Measurements from ENCODE around the gene HAO2. TPM values are rescaled to one million over a fixed set of nuclear protein-coding genes. Genes with fewer than 3 reads are reported as not detected.

HAO2 gene
- total RNA-seq, 1 donor from 2014 or later = 0.27 TPM

DNA sequence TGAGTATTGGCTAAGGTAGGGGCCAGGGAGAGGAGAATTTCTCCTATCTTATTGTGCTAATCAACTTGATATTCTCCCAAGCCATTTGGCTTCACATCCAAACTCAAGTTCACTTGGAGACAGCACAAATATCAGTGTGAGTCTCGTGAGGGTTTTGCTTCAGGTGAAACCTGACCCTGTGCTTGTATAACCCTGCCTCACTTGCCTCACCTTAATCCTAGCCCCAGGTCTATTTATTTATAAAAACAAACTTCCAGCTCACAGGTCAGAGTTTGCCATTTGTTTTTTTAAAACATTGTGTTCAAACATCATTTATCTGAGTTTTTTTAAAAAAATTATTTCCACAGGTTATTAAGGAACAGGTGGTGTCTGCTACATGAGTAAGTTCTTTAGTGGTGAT is 19.9 kb downstream of the HAO2 start:
- TF ChIP-seq, protein P1, sequence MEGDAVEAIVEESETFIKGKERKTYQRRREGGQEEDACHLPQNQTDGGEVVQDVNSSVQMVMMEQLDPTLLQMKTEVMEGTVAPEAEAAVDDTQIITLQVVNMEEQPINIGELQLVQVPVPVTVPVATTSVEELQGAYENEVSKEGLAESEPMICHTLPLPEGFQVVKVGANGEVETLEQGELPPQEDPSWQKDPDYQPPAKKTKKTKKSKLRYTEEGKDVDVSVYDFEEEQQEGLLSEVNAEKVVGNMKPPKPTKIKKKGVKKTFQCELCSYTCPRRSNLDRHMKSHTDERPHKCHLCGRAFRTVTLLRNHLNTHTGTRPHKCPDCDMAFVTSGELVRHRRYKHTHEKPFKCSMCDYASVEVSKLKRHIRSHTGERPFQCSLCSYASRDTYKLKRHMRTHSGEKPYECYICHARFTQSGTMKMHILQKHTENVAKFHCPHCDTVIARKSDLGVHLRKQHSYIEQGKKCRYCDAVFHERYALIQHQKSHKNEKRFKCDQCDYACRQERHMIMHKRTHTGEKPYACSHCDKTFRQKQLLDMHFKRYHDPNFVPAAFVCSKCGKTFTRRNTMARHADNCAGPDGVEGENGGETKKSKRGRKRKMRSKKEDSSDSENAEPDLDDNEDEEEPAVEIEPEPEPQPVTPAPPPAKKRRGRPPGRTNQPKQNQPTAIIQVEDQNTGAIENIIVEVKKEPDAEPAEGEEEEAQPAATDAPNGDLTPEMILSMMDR (conservative IDR thresholded peaks at IDR 0.05) = no peak
- no peak for DNase-seq (ENCODE audit: extremely low spot score, unreplicated experiment)
- Mint-ChIP-seq H3K36me3 (no peaks in the 10 kb centered on the region), H3K9me3 (peaks cover 5% of the 10 kb centered on the region), H3K4me3 (no peak overlapping the region), H3K4me1 (ENCODE audit: unreplicated experiment) (no peaks in the 10 kb centered on the region), H3K27me3 (no peaks in the 10 kb centered on the region), H3K27ac (no peak overlapping the region)

DNA sequence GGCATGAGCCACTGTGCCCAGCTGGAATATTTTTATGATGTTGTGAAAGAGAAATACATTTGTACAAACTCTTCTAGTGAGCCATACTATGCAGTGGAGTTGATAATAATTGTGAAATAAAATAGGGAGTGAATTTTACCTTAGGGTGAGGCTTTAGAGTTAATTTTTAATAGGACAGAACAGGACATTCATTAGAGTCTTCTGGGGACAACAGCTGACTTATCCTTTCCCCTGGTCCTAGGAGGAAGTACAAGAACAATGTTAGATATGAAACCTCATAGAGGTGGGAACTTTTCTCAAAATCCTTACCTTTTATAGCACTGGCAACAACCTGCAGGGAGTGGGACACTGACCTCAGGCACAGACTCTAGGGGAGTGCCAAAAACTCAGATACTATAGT is 21.9 kb downstream of the HAO2 start:
- Mint-ChIP-seq H3K4me3 (no peak overlapping the region), H3K4me1 (ENCODE audit: unreplicated experiment) (no peaks in the 10 kb centered on the region), H3K36me3 (no peaks in the 10 kb centered on the region), H3K27me3 (no peaks in the 10 kb centered on the region), H3K9me3 (peaks cover 5% of the 10 kb centered on the region), H3K27ac (no peak overlapping the region)
- TF ChIP-seq, protein P1 (conservative IDR thresholded peaks at IDR 0.05) = no peak
- no peak for DNase-seq (ENCODE audit: extremely low spot score, unreplicated experiment)

DNA sequence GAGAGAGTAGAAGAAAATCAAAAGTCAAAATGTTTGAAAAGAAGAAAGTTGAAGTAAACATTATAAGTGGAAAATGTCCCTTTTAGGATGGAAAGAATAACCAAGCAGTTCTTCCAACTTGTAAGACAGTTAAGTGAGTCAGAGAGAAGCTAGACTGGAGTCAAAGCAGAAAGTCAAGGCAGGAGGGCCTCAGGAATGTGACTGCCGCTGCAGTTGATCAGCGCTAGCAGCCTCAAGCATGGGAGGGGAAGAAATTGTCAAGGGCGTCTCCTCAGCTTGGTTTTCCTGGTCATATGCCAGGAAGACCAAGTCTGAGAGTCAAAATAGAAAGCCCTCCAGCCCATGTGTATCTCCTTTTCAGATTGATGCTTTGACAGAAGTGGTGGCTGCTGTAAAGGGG is 23.2 kb downstream of the HAO2 start:
- Mint-ChIP-seq H3K4me1 (ENCODE audit: unreplicated experiment) (no peaks in the 10 kb centered on the region), H3K4me3 (no peak overlapping the region), H3K27me3 (no peaks in the 10 kb centered on the region), H3K36me3 (no peaks in the 10 kb centered on the region), H3K27ac (no peak overlapping the region), H3K9me3 (peaks cover 5% of the 10 kb centered on the region)
- no peak for DNase-seq (ENCODE audit: extremely low spot score, unreplicated experiment)
- TF ChIP-seq, protein P1 (conservative IDR thresholded peaks at IDR 0.05) = no peak

DNA sequence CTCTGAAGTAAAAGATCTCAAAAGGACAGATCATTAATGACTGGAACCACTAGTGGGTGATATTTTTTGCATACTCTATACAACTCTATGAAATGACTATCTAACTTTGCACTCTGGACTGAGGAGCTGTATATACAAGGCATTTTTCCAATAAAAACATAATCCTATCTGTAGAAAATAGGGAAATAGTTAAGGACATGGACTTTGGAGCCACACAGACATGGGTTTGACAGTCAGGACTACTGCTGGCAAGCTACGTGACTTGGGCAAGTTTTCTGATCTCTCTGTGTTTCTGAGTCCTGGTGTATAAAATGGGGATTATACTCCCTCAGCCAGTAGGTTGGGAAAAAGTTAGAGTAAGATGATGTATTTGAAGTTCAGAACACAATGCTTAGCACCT is 25.5 kb downstream of the HAO2 start:
- no peaks in the 10 kb centered on the region for H3K4me1 Mint-ChIP-seq (ENCODE audit: unreplicated experiment)
- TF ChIP-seq, protein P1 (conservative IDR thresholded peaks at IDR 0.05) = no peak
- no peaks in the 10 kb centered on the region for H3K9me3 Mint-ChIP-seq

DNA sequence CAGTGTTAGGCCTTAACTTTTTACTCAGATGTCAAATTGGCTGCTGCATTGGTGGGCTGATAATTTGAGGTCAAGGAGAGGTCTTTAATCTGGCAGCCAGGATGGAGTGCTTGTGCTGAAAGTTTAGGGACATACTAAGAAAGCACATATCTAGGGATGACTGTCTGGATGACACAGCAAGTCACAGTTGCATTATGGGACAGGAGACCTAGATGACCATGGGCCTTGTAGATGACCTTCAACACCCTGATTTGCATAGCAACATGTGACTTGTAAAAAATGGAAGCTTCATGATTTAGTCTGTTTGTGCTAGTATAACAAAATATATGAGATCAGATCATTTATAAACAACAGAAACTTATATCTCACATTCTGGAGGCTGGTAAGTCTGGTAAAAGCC is 28.4 kb downstream of the HAO2 start:
- H3K27me3 Mint-ChIP-seq = no peaks in the 10 kb centered on the region
- no peak overlapping the region for H3K27ac Mint-ChIP-seq
- no peak for DNase-seq (ENCODE audit: extremely low spot score, unreplicated experiment)
- no peaks in the 10 kb centered on the region for H3K36me3 Mint-ChIP-seq
- TF ChIP-seq, protein P1 (conservative IDR thresholded peaks at IDR 0.05) = no peak
- no peaks in the 10 kb centered on the region for H3K4me1 Mint-ChIP-seq (ENCODE audit: unreplicated experiment)
- no peaks in the 10 kb centered on the region for H3K9me3 Mint-ChIP-seq
- no peak overlapping the region for H3K4me3 Mint-ChIP-seq

More for the DNA sequence above, 25.5 kb downstream of the HAO2 start:
- Mint-ChIP-seq H3K27ac (no peak overlapping the region), H3K36me3 (no peaks in the 10 kb centered on the region), H3K27me3 (no peaks in the 10 kb centered on the region), H3K4me3 (no peak overlapping the region)
- no peak for DNase-seq (ENCODE audit: extremely low spot score, unreplicated experiment)

DNA sequence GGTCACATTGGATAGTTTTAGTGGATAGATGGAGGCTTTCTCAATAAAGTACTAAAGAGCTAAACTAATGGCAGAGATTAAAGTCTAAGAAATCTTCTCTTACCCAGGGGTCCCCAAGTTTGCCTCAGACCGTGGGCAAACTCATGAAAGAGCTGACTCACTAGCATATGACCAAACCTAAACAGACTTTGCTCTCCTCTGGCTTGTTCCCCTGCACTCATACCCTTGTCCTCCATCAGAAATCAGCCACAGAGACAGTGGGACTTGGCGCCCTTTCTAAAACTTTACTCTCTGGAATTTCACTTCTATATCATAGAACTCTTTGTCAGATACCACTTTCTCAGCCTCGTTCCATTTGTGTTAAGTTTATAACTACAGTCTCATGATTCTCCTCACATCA is 29.4 kb downstream of the HAO2 start:
- H3K4me1 Mint-ChIP-seq (ENCODE audit: unreplicated experiment) = no peaks in the 10 kb centered on the region
- DNase-seq (ENCODE audit: extremely low spot score, unreplicated experiment) = no peak
- no peaks in the 10 kb centered on the region for H3K27me3 Mint-ChIP-seq
- H3K9me3 Mint-ChIP-seq = no peaks in the 10 kb centered on the region
- TF ChIP-seq, protein P1 (conservative IDR thresholded peaks at IDR 0.05) = no peak
- H3K4me3 Mint-ChIP-seq = no peak overlapping the region
- no peak overlapping the region for H3K27ac Mint-ChIP-seq
- H3K36me3 Mint-ChIP-seq = no peaks in the 10 kb centered on the region
